Mucosa of stomach (tissue), 1 donor: ENCODE results near the gene POLD1.
A peak's percentile ranks its signal among the peaks of the same experiment; 100 is the strongest.

ENCODE experiments used
- H3K27me3 ChIP-seq: one replicate; pipeline ENCODE4 v1.7.0; 2013; ENCODE audit warnings: mild to moderate bottlenecking, low read length; ENCODE audit not compliant: control insufficient read depth, insufficient read depth
- H3K36me3 ChIP-seq: one replicate; pipeline ENCODE4 v1.7.0; 2013; ENCODE audit warnings: low read length; ENCODE audit not compliant: control insufficient read depth, insufficient read depth
- H3K4me1 ChIP-seq: one replicate; pipeline ENCODE4 v1.7.0; 2013; ENCODE audit warnings: mild to moderate bottlenecking, low read length; ENCODE audit not compliant: control insufficient read depth, insufficient read depth
- H3K4me3 ChIP-seq: one replicate; pipeline ENCODE4 v1.7.0; 2013; ENCODE audit warnings: low read length
- H3K9ac ChIP-seq: one replicate; pipeline ENCODE4 v1.7.0; 2013; ENCODE audit warnings: mild to moderate bottlenecking, low read length, moderate library complexity
- H3K9me3 ChIP-seq: one replicate; pipeline ENCODE4 v1.7.0; 2013; ENCODE audit warnings: mild to moderate bottlenecking, low read length, moderate library complexity; ENCODE audit not compliant: control insufficient read depth
- donor health status: Pancreatic carcinoma.

The POLD1 gene

GRCh38 chr19:50417111-50418081 is 33.2 kb downstream of the POLD1 start:
- no peaks in the 10 kb centered on the region for H3K9me3 ChIP-seq
- no peak overlapping the region for H3K9ac ChIP-seq
- peaks cover 8% of the 10 kb centered on the region for H3K4me1 ChIP-seq
- no peak overlapping the region for H3K4me3 ChIP-seq
- H3K27me3 ChIP-seq = peaks cover 26% of the 10 kb centered on the region
- no peaks in the 10 kb centered on the region for H3K36me3 ChIP-seq

GRCh38 chr19:50418176-50419021 is 34.3 kb downstream of the POLD1 start, which contains the start of gene SPIB:
SPIB (plus strand) TSS chr19:50418938; CDS start chr19:50418963, 25 bp downstream.
- Histone ChIP-seq H3K4me1 (peaks cover 8% of the 10 kb centered on the region), H3K9me3 (no peaks in the 10 kb centered on the region), H3K36me3 (no peaks in the 10 kb centered on the region), H3K27me3 (peaks cover 26% of the 10 kb centered on the region), H3K4me3 (no peak within 1 kb of the TSS), H3K9ac (no peak within 1 kb of the TSS)

GRCh38 chr19:50419022-50419579 is 35.0 kb downstream of the POLD1 start:
- peaks cover 26% of the 10 kb centered on the region for H3K27me3 ChIP-seq
- H3K4me1 ChIP-seq = peaks cover 8% of the 10 kb centered on the region
- no peaks in the 10 kb centered on the region for H3K36me3 ChIP-seq
- H3K9ac ChIP-seq = no peak overlapping the region
- no peak overlapping the region for H3K4me3 ChIP-seq
- no peaks in the 10 kb centered on the region for H3K9me3 ChIP-seq

- Histone ChIP-seq H3K4me3 (no peak overlapping the region), H3K36me3 (no peaks in the 10 kb centered on the region), H3K4me1 (peaks cover 8% of the 10 kb centered on the region), H3K27me3 (peaks cover 26% of the 10 kb centered on the region), H3K9ac (no peak overlapping the region), H3K9me3 (no peaks in the 10 kb centered on the region)
These were observed 35.5 kb downstream of the POLD1 start for GRCh38 chr19:50419580-50420035.

- Histone ChIP-seq H3K9ac (no peak overlapping the region), H3K9me3 (no peaks in the 10 kb centered on the region), H3K4me1 (peaks cover 8% of the 10 kb centered on the region), H3K36me3 (no peaks in the 10 kb centered on the region), H3K4me3 (no peak overlapping the region), H3K27me3 (peaks cover 26% of the 10 kb centered on the region)
These were observed 36.0 kb downstream of the POLD1 start for GRCh38 chr19:50420127-50420526.

GRCh38 chr19:50420808-50421207 is 36.7 kb downstream of the POLD1 start:
- no peaks in the 10 kb centered on the region for H3K9me3 ChIP-seq
- no peak overlapping the region for H3K4me3 ChIP-seq
- H3K9ac ChIP-seq = no peak overlapping the region
- H3K4me1 ChIP-seq = peaks cover 8% of the 10 kb centered on the region
- H3K27me3 ChIP-seq = peaks cover 26% of the 10 kb centered on the region
- H3K36me3 ChIP-seq = no peaks in the 10 kb centered on the region

- H3K4me3 ChIP-seq = no peak overlapping the region
- H3K27me3 ChIP-seq = peaks cover 24% of the 10 kb centered on the region
- no peaks in the 10 kb centered on the region for H3K36me3 ChIP-seq
- no peak overlapping the region for H3K9ac ChIP-seq
- H3K9me3 ChIP-seq = no peaks in the 10 kb centered on the region
- H3K4me1 ChIP-seq = no peaks in the 10 kb centered on the region
These were observed 38.5 kb downstream of the POLD1 start for GRCh38 chr19:50422397-50423278.

GRCh38 chr19:50423279-50424113 is 39.3 kb downstream of the POLD1 start:
- no peaks in the 10 kb centered on the region for H3K36me3 ChIP-seq
- peaks cover 6% of the 10 kb centered on the region for H3K4me1 ChIP-seq
- no peaks in the 10 kb centered on the region for H3K9me3 ChIP-seq
- peaks cover 25% of the 10 kb centered on the region for H3K27me3 ChIP-seq
- H3K4me3 ChIP-seq = no peak overlapping the region
- H3K9ac ChIP-seq = no peak overlapping the region

GRCh38 chr19:50425581-50425980 is 41.4 kb downstream of the POLD1 start:
- Histone ChIP-seq H3K36me3 (no peaks in the 10 kb centered on the region), H3K9ac (no peak overlapping the region), H3K4me3 (no peak overlapping the region), H3K9me3 (no peaks in the 10 kb centered on the region), H3K27me3 (peaks cover 24% of the 10 kb centered on the region), H3K4me1 (peaks cover 7% of the 10 kb centered on the region)

GRCh38 chr19:50427318-50427925 is 43.3 kb downstream of the POLD1 start:
- peak overlapping the region; percentile 39 for H3K9ac ChIP-seq
- H3K27me3 ChIP-seq = peaks cover 36% of the 10 kb centered on the region
- H3K4me1 ChIP-seq = peaks cover 17% of the 10 kb centered on the region
- no peak overlapping the region for H3K4me3 ChIP-seq
- no peaks in the 10 kb centered on the region for H3K36me3 ChIP-seq
- H3K9me3 ChIP-seq = no peaks in the 10 kb centered on the region
